SK-N-SH (cell line): ENCODE data around the gene C1orf52. TPM values are rescaled to one million over a fixed set of nuclear protein-coding genes. Genes with fewer than 3 reads are reported as not detected.

Experiments used
- CTCF ChIA-PET: fragments of 300-600, 350-600 bp; formaldehyde crosslinking; extraction: SDS; loops from one replicate; lab custom pipeline; 2021; lab: Yijun Ruan, JAX
- POLR2A ChIA-PET: fragments of 350-600 bp; sonication (Branson Sonifier 250); formaldehyde crosslinking; extraction: SDS; loops from one replicate; lab custom pipeline; 2020; ENCODE audit warnings: antibody characterized with exemption, inconsistent platforms; lab: Yijun Ruan, JAX
- DNase-seq: peaks from one replicate; pipeline ENCODE4 v3.0.0; 2012
- H2AFZ ChIP-seq: fragments of 200-600 bp; sonication (generic); 2 replicates; pipeline ENCODE4 v1.8.1; 2016; ENCODE audit warnings: antibody characterized with exemption, mild to moderate bottlenecking, low read depth
- H3F3A ChIP-seq: fragments of 200-600 bp; sonication (generic); replicated peaks from 2 replicates; pipeline ENCODE3; 2016; ENCODE audit warnings: antibody characterized with exemption, mild to moderate bottlenecking; ENCODE audit not compliant: insufficient read depth
- H3K27ac ChIP-seq, 2 experiments: fragments of 200-500 bp in 1 of 2; fragments of 200-600 bp in 1 of 2; sonication (Bioruptor generic) in 1 of 2; sonication (generic), shearing (Covaris generic) in 1 of 2; 2 replicates each; pipeline versions ENCODE4 v1.5.1 to v1.6.1; 2014 to 2016; ENCODE audit warnings: low read depth in 2 of 2, inconsistent platforms in 1 of 2, low read length in 1 of 2, mild to moderate bottlenecking in 1 of 2, mixed read lengths in 1 of 2
- H3K27me3 ChIP-seq: fragments of 200-600 bp; sonication (generic), shearing (Covaris generic); 2 replicates; pipeline ENCODE4 v1.6.1; 2016; ENCODE audit warnings: mixed run types; ENCODE audit not compliant: insufficient read depth
- H3K36me3 ChIP-seq, 2 experiments: fragments of 200-500 bp in 1 of 2; fragments of 200-600 bp in 1 of 2; sonication (Bioruptor generic) in 1 of 2; sonication (generic) in 1 of 2; replicated peaks in 1 of 2; 2 replicates each; pipeline versions ENCODE3 to v1.5.1; 2014 to 2016; ENCODE audit warnings: low read length in 1 of 2, mild to moderate bottlenecking in 1 of 2; ENCODE audit not compliant: insufficient read depth in 2 of 2, control insufficient read depth in 1 of 2
- H3K4me1 ChIP-seq, 2 experiments: fragments of 200-500 bp in 1 of 2; fragments of 200-600 bp in 1 of 2; sonication (Bioruptor generic) in 1 of 2; sonication (generic), shearing (Covaris generic) in 1 of 2; 2 replicates each; pipeline versions ENCODE4 v1.5.1 to v1.6.1; 2014 to 2016; ENCODE audit warnings: low read depth in 1 of 2, low read length in 1 of 2, mixed run types in 1 of 2; ENCODE audit not compliant: insufficient read depth in 2 of 2, control insufficient read depth in 1 of 2
- H3K4me2 ChIP-seq: fragments of 200-600 bp; sonication (generic), shearing (Covaris generic); 2 replicates; pipeline ENCODE4 v1.6.1; 2017; ENCODE audit warnings: mixed run types
- H3K4me3 ChIP-seq, 2 experiments: fragments of 200-500 bp in 1 of 2; fragments of 200-600 bp in 1 of 2; sonication (Bioruptor generic) in 1 of 2; sonication (generic), shearing (Covaris generic) in 1 of 2; 2 replicates each; pipeline versions ENCODE4 v1.5.1 to v1.8.1; 2014 to 2016; ENCODE audit warnings: low read depth in 2 of 2, inconsistent platforms in 1 of 2, low read length in 1 of 2, mild to moderate bottlenecking in 1 of 2, mixed read lengths in 1 of 2, moderate library complexity in 1 of 2
- H3K79me2 ChIP-seq: fragments of 200-600 bp; sonication (generic); 2 replicates; pipeline ENCODE4 v1.8.1; 2017; ENCODE audit warnings: mild to moderate bottlenecking; ENCODE audit not compliant: insufficient read depth
- H3K9ac ChIP-seq: fragments of 200-600 bp; sonication (generic); 2 replicates; pipeline ENCODE4 v1.6.1; 2017; ENCODE audit warnings: mixed run types
- H3K9me2 ChIP-seq: fragments of 200-600 bp; sonication (generic); 2 replicates; pipeline ENCODE4 v1.6.1; 2017; ENCODE audit warnings: mixed run types
- H3K9me3 ChIP-seq: fragments of 200-600 bp; sonication (generic); 2 replicates; pipeline ENCODE4 v1.6.1; 2017; ENCODE audit warnings: mixed run types, mild to moderate bottlenecking, moderate library complexity
- H4K20me1 ChIP-seq: fragments of 200-600 bp; sonication (generic); 2 replicates; pipeline ENCODE4 v1.6.1; 2017; ENCODE audit warnings: mild to moderate bottlenecking, mixed run types; ENCODE audit not compliant: insufficient read depth
- EP300 ChIP-seq, 2 experiments: IDR thresholded peaks; 2 replicates each; pipeline versions ENCODE4 v1.4.0 to v1.6.1; 2012; ENCODE audit warnings: borderline replicate concordance in 1 of 2, low read depth in 1 of 2, low read length in 1 of 2
- FOSL2 ChIP-seq: IDR thresholded peaks from 2 replicates; pipeline ENCODE4 v1.4.0; 2012; ENCODE audit warnings: low read depth, mild to moderate bottlenecking, moderate library complexity, borderline replicate concordance
- FOXM1 ChIP-seq: IDR thresholded peaks from 2 replicates; pipeline ENCODE4 v1.4.0; 2012; ENCODE audit warnings: low read depth, mild to moderate bottlenecking
- GATA2 ChIP-seq: sonication (generic); formaldehyde crosslinking; IDR thresholded peaks from 2 replicates; pipeline ENCODE4 v1.5.0; 2020; ENCODE audit warnings: mild to moderate bottlenecking, missing genetic modification reagents
- IRF3 ChIP-seq: fragments of 150-350 bp; IDR thresholded peaks from 2 replicates; pipeline ENCODE4 v1.6.1; 2016; ENCODE audit warnings: mild to moderate bottlenecking, low read depth, low read length
- NFIC ChIP-seq: IDR thresholded peaks from 2 replicates; pipeline ENCODE4 v1.4.0; 2012; ENCODE audit warnings: borderline replicate concordance
- NRF1 ChIP-seq: IDR thresholded peaks from 2 replicates; pipeline ENCODE4 v1.6.1; 2012; ENCODE audit warnings: low read depth, mild to moderate bottlenecking, low read length
- RFX5 ChIP-seq: IDR thresholded peaks from 2 replicates; pipeline ENCODE4 v1.6.1; 2012; ENCODE audit warnings: mild to moderate bottlenecking, improper control_type of control experiment, low read length
- RXRA ChIP-seq: IDR thresholded peaks from 2 replicates; pipeline ENCODE4 v1.4.0; 2012; ENCODE audit warnings: low read depth, mild to moderate bottlenecking, borderline replicate concordance
- SMC3 ChIP-seq: IDR thresholded peaks from 2 replicates; pipeline ENCODE4 v1.6.1; 2012; ENCODE audit warnings: low read depth, low read length, improper control_type of control experiment
- TAF1 ChIP-seq: IDR thresholded peaks from 2 replicates; pipeline ENCODE4 v1.6.1; 2012; ENCODE audit warnings: low read depth, mild to moderate bottlenecking, low read length, moderate library complexity, borderline replicate concordance
- TEAD4 ChIP-seq: IDR thresholded peaks from 2 replicates; pipeline ENCODE4 v1.4.0; 2012; ENCODE audit warnings: mild to moderate bottlenecking, borderline replicate concordance; ENCODE audit not compliant: insufficient read depth
- YY1 ChIP-seq: IDR thresholded peaks from 2 replicates; pipeline ENCODE4 v1.4.0; 2012; ENCODE audit warnings: low read depth, mild to moderate bottlenecking
- WGBS: methylation state at CpG from one replicate; pipeline ENCODE4 v1.1.6; 2017; ENCODE audit warnings: low lambda C conversion rate; 5-methylcytosine and 5-hydroxymethylcytosine counted together
- polyA plus RNA-seq, 3 experiments: library from polyadenylated mRNA; depleted of rRNA; stranded (reverse); fragments of >200 nt; gene quantifications; 2 replicates each; pipeline ENCODE4 v1.2.3, GENCODE V29; 2012
- TF ChIP-seq, protein P1 (sequence below): IDR thresholded peaks from 2 replicates; pipeline ENCODE4 v1.6.1; 2012; ENCODE audit warnings: mild to moderate bottlenecking, low read depth, low read length, moderate library complexity
- TF ChIP-seq, protein P2 (sequence below): IDR thresholded peaks from 2 replicates; pipeline ENCODE4 v1.4.0; 2012; ENCODE audit warnings: low read depth, borderline replicate concordance
- TF ChIP-seq, protein P3 (sequence below): fragments of 150-350 bp; IDR thresholded peaks from 2 replicates; pipeline ENCODE4 v1.6.1; 2017; ENCODE audit warnings: antibody characterized with exemption, low read length, low read depth, borderline replicate concordance
- TF ChIP-seq, protein P4 (sequence below): IDR thresholded peaks from 2 replicates; pipeline ENCODE4 v1.4.0; 2012; ENCODE audit warnings: low read depth, borderline replicate concordance
- TF ChIP-seq, protein P5 (sequence below): fragments of 200-600 bp; sonication (generic); IDR thresholded peaks from 2 replicates; pipeline ENCODE4 v1.6.1; 2017; ENCODE audit warnings: antibody characterized with exemption, mild to moderate bottlenecking, moderate library complexity
- TF ChIP-seq, protein P6 (sequence below): IDR thresholded peaks from 2 replicates; pipeline ENCODE4; 2012

C1orf52 gene
- polyA plus RNA-seq, 1 of the 3 experiments (the other 2 are of a cell fraction), result 23.4 TPM

DNA sequence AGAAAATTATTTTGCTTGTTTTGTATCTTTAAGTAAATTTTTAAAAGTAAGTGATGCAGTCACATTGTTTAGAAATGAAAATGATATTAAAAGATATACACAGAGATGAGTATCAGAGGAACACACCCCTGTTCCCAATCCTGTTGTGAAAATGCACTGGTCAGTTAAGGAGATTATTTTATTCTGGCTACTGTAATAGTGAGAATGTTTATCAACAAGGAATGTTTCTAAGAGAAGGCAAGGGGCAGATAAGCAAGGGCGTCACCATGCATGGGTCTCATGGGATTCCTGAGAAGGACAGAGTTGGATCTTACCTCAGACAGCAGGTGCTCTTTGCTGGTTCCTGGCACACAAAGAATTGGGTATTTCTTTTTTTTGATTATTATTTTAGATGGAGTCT is 21.8 kb downstream of the C1orf52 start:
- Histone ChIP-seq H3K4me1 (peaks cover 0 to 9% of the 10 kb centered on the region in 2 experiments; a peak in 1 of 4 replicates), H3K4me3 (no peak overlapping the region), H4K20me1 (no peaks in the 10 kb centered on the region), H3K9me3 (no peaks in the 10 kb centered on the region), H2AFZ (no peak overlapping the region), H3K27me3 (peaks cover 16% of the 10 kb centered on the region; the same call in 1 of the 2 replicates), H3F3A (no peaks in the 10 kb centered on the region), H3K9me2 (no peaks in the 10 kb centered on the region), H3K9ac (no peak overlapping the region), H3K27ac (no peak overlapping the region), H3K4me2 (no peak overlapping the region), H3K36me3 (no peaks in the 10 kb centered on the region), H3K79me2 (no peaks in the 10 kb centered on the region)
- ChIA-PET CTCF (no interaction called here), POLR2A (no interaction called here)
- TF ChIP-seq FOXM1 (no peak), NRF1 (no peak), IRF3 (no peak), YY1 (no peak), EP300 (IDR thresholded peaks at IDR 0.05; ENCODE audit: borderline replicate concordance in 1 of 2, low read depth in 1 of 2, low read length in 1 of 2) (no peak), NFIC (no peak), SMC3 (no peak), FOSL2 (no peak), RXRA (no peak), GATA2 (CRISPR knock-in tag) (no peak), TEAD4 (no peak), RFX5 (no peak), TAF1 (no peak)
- TF ChIP-seq, protein P1, sequence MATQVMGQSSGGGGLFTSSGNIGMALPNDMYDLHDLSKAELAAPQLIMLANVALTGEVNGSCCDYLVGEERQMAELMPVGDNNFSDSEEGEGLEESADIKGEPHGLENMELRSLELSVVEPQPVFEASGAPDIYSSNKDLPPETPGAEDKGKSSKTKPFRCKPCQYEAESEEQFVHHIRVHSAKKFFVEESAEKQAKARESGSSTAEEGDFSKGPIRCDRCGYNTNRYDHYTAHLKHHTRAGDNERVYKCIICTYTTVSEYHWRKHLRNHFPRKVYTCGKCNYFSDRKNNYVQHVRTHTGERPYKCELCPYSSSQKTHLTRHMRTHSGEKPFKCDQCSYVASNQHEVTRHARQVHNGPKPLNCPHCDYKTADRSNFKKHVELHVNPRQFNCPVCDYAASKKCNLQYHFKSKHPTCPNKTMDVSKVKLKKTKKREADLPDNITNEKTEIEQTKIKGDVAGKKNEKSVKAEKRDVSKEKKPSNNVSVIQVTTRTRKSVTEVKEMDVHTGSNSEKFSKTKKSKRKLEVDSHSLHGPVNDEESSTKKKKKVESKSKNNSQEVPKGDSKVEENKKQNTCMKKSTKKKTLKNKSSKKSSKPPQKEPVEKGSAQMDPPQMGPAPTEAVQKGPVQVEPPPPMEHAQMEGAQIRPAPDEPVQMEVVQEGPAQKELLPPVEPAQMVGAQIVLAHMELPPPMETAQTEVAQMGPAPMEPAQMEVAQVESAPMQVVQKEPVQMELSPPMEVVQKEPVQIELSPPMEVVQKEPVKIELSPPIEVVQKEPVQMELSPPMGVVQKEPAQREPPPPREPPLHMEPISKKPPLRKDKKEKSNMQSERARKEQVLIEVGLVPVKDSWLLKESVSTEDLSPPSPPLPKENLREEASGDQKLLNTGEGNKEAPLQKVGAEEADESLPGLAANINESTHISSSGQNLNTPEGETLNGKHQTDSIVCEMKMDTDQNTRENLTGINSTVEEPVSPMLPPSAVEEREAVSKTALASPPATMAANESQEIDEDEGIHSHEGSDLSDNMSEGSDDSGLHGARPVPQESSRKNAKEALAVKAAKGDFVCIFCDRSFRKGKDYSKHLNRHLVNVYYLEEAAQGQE, result no peak
- TF ChIP-seq, protein P2, sequence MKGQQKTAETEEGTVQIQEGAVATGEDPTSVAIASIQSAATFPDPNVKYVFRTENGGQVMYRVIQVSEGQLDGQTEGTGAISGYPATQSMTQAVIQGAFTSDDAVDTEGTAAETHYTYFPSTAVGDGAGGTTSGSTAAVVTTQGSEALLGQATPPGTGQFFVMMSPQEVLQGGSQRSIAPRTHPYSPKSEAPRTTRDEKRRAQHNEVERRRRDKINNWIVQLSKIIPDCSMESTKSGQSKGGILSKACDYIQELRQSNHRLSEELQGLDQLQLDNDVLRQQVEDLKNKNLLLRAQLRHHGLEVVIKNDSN, result no peak
- TF ChIP-seq, protein P3, sequence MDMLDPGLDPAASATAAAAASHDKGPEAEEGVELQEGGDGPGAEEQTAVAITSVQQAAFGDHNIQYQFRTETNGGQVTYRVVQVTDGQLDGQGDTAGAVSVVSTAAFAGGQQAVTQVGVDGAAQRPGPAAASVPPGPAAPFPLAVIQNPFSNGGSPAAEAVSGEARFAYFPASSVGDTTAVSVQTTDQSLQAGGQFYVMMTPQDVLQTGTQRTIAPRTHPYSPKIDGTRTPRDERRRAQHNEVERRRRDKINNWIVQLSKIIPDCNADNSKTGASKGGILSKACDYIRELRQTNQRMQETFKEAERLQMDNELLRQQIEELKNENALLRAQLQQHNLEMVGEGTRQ, result no peak
- TF ChIP-seq, protein P4, sequence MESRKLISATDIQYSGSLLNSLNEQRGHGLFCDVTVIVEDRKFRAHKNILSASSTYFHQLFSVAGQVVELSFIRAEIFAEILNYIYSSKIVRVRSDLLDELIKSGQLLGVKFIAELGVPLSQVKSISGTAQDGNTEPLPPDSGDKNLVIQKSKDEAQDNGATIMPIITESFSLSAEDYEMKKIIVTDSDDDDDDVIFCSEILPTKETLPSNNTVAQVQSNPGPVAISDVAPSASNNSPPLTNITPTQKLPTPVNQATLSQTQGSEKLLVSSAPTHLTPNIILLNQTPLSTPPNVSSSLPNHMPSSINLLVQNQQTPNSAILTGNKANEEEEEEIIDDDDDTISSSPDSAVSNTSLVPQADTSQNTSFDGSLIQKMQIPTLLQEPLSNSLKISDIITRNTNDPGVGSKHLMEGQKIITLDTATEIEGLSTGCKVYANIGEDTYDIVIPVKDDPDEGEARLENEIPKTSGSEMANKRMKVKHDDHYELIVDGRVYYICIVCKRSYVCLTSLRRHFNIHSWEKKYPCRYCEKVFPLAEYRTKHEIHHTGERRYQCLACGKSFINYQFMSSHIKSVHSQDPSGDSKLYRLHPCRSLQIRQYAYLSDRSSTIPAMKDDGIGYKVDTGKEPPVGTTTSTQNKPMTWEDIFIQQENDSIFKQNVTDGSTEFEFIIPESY, result no peak
- TF ChIP-seq, protein P5, sequence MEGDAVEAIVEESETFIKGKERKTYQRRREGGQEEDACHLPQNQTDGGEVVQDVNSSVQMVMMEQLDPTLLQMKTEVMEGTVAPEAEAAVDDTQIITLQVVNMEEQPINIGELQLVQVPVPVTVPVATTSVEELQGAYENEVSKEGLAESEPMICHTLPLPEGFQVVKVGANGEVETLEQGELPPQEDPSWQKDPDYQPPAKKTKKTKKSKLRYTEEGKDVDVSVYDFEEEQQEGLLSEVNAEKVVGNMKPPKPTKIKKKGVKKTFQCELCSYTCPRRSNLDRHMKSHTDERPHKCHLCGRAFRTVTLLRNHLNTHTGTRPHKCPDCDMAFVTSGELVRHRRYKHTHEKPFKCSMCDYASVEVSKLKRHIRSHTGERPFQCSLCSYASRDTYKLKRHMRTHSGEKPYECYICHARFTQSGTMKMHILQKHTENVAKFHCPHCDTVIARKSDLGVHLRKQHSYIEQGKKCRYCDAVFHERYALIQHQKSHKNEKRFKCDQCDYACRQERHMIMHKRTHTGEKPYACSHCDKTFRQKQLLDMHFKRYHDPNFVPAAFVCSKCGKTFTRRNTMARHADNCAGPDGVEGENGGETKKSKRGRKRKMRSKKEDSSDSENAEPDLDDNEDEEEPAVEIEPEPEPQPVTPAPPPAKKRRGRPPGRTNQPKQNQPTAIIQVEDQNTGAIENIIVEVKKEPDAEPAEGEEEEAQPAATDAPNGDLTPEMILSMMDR, result no peak
- TF ChIP-seq, protein P6, sequence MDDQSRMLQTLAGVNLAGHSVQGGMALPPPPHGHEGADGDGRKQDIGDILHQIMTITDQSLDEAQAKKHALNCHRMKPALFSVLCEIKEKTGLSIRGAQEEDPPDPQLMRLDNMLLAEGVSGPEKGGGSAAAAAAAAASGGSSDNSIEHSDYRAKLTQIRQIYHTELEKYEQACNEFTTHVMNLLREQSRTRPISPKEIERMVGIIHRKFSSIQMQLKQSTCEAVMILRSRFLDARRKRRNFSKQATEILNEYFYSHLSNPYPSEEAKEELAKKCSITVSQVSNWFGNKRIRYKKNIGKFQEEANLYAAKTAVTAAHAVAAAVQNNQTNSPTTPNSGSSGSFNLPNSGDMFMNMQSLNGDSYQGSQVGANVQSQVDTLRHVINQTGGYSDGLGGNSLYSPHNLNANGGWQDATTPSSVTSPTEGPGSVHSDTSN, result no peak
- DNase-seq, result no peak
- 73% methylated on average over 1 of the region's 1 CpG for WGBS
